Activated CD4-positive, alpha-beta T cell treated with anti-CD3 and anti-CD28 coated beads, Interleukin-2, amount 50 U/mL, for 24 hours (primary cell): Measurements from ENCODE around the gene CHCHD3.

ENCODE experiments used
- DNase-seq, 2 donors: peaks; one replicate each; pipeline ENCODE4 v3.0.0-alpha.2; 2020; ENCODE audit warnings: low read depth in 1 of 2, low spot score in 1 of 2

CHCHD3 gene

DNA sequence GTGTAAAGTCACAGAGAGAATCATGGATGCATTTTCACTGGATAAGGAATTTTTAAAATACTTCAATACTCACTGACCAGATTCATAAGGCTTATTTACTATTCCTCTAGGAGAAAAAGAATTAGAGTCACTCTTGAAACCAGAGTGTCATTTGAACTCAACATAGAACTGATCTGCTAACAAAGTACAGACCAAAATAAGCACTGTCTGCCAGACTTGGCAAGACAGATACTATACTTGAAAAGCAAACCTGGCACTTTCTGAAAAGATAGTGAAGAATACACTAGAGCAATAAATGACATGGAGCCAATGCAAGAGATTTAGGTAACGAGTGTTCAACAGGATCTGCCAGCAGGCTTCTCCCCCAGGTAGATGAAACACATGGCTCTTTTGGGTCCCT lies 215.3 kb downstream of the CHCHD3 start:
- no peak for DNase-seq

DNA sequence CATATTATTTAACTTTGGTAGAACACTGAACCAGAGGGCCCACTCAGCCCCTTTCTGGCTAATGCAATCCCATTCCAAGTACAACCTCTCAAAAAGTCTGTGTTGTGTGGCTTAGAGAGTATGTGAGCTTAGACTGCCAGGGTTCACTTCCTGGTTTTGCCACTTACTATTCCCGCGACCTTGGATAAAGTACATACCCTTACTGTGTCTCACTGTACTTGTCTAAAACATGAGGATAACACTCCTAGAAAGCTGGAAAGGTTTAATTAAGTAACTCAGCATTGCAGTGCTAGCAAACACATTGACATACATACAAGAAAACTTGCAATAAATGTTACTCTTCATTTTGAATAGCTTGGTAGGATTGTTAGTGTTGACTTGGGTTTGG lies 215.8 kb downstream of the CHCHD3 start:
- no peak for DNase-seq

DNA sequence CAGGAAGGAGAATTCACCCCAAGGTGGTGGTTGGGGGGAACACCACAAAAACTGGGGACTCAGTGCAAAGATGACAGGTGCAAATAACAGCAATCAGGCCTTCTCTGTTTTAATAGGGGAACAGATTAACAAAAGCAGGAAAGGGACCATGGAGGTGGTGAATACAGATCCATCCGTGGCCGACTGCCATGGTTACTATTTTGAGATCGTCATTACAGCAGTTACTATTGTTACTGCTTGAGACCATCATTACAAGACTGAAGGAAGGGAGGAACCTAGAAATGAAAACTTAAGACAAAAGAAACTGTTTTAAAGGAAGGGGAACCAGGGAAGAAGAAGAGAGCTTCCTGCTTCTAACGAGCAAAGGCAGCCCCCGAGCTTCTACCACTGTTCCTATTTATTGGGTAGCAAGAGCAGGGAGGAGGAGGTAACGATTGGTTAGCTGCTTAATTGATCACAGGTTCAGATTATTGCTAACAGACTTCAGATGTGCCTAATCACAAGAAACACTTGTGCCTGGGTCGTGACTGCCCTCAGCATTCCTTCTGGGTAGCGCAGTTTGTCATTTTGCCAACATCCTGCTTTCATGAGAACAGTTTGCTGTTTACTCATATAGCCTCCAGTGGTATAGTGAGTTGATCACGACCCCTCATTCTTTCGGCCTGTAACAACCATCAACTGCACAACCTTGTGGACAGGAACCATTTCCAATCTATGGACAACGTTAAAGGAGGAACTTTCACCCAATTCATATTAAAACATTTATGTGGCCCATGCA lies 216.3 kb downstream of the CHCHD3 start:
- DNase-seq, result no peak

DNA sequence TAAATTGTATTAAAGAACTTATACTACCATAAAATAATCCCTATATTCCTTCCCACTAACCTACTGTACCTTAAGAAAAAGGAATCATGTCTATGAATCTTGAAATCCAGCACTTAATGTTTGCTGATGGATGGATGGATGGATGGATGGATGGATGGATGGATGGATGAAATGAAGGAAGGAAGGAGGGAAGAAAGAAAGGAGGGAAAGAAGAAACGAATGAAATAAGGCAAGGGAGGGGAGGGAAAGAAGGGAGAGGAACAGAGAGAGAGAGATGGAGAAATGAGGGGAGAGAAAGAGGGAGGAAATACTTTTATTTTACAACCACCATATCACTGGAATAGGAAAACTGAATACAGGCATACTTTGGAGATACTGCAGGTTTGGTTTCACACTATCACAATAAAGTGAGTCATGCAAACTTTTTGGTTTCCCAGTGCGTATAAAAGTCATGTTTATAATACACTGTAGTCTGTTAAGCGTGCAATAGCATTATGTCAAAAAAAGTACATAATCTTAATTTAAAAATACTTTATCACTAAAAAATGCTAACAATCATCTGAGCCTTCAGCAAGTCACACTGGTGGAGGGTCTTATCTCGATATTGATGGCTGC lies 219.8 kb downstream of the CHCHD3 start:
- no peak for DNase-seq

GRCh38 chr7:132861424-132861823 lies 220.5 kb downstream of the CHCHD3 start:
- DNase-seq, result no peak

DNA sequence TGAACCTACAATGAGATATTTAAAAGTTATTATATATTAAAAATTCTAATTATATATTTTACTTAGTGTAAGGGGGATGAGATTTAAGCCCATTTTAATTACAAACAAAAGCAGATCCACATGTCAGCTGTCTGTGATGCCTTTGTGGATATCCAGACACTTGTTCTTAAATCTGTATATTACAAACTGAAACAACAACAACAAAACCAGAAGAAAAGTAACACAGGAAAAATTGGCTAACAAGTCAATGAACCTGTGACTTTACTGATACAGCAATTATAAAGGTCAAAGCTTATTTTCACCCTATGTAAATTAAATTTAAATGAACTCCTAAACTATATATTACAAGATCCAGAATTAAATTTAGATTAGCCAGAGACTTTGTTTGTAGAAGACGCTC lies 222.7 kb downstream of the CHCHD3 start:
- DNase-seq, result no peak

DNA sequence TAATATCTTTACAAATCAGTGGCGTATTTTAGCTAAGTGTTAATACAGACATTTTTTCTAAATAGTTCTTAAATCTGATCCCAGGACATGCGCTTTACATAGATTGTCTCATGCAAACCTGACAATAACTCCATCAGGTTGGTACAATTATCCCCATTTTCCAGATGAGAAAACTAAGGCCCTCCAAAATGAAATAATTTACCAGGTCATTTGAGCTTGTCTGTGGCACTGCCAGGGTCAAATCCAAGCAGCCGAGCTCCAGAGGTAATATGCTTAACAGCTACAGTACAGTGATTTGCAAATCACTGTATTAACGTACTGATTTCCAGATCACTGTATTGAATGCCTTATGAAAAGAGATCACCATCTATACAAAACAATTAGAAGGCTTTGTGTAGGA lies 223.1 kb downstream of the CHCHD3 start:
- DNase-seq, result no peak

DNA sequence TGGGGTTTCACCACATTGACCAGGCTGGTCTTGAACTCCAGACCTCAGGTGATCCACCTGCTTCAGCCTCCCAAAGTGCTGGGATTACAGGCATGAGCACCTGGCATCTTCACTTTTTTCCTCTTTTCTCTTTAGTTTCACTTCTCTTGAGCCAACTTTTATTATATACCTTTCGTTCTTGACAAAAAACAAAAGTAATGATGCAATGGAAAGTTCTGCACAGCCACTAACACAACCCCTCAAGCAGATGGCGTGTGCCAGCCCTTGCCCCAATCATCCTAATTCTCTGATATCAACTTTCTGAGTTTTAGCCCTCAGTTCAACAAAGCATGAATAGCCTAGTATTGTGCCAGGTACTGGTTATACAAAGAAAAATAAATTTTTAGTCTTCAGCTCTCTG lies 223.6 kb downstream of the CHCHD3 start:
- no peak for DNase-seq

GRCh38 chr7:132857703-132858102 lies 224.2 kb downstream of the CHCHD3 start:
- DNase-seq, result no peak

GRCh38 chr7:132857031-132857430 lies 224.9 kb downstream of the CHCHD3 start:
- no peak for DNase-seq

DNA sequence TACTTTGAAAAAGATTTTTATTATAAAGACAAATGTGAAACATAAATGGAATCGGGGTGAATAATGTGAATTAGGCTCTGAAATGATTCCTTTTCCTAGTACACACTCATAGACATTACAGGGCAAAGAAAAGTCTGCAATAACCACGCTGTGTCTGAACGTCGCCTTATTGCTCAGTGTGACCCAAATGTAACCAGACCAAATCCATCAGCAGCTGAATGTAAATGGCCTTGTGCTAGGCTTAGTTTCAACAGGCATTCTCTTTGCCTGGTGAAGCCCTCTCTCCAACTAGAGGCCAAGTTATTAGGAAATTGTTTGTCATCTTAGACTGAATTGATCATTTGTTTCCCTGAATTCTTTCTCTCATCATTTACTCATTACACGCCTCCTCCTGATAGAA lies 225.5 kb downstream of the CHCHD3 start:
- no peak for DNase-seq

GRCh38 chr7:132855901-132856300 lies 226.0 kb downstream of the CHCHD3 start:
- DNase-seq, result no peak

DNA sequence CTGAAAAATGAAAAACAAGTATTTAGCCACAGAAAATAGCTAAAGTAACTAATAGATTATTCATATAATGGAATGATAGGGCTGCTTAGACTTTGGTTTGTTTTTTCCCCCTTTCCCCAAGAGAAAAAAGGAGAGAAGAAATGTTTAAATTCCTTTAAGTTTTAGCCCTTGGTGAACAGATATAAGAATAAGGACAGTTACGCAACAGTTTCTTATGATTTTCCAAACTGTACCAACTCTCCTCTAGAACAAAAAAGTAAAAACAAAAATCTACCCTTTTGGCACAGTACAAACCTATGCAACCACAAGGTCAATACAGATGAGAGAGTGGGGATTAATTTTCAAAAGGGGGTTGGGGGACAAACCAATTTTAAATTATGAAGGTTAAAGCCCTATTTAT lies 227.7 kb downstream of the CHCHD3 start:
- DNase-seq, result no peak

DNA sequence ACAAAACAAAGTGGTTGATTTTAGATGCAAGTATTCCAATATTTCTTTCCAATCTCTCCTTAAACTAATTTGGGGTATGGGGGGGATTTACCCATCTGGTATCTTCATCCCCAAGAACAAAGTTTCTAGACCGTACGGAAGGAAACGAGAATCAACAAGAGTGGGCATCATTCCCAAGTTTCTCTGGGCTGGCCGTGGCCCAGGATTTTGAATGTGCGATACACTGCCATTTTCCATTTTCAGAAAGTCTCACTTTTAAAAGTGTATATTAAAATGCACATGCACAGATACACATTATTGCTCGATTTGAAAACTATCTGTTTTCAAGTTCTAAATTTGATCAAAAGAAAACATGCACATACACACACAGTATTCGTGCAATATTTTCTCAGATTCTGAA lies 234.5 kb downstream of the CHCHD3 start:
- DNase-seq, result no peak

- DNase-seq, result no peak
Observed at GRCh38 chr7:132846086-132846485, 235.8 kb downstream of the CHCHD3 start.

DNA sequence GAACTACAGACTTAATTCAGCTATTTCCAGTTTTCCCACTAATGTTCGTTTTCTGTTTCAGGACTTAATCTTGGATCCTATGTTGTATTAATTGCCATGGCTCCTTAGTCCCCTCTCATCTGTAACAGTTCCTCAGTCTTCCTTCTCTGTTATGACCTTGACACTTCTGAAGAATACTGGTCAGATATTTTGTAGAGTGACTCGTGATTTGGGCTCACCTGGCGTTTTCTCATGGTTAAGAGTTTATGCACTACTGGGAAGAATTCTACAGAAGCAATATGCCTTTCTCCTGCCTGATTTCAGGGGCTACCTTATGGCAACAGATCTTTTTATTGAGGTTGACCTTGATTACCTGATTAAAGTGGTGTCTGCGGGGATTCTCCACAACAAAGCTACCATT lies 239.4 kb downstream of the CHCHD3 start:
- no peak for DNase-seq

DNA sequence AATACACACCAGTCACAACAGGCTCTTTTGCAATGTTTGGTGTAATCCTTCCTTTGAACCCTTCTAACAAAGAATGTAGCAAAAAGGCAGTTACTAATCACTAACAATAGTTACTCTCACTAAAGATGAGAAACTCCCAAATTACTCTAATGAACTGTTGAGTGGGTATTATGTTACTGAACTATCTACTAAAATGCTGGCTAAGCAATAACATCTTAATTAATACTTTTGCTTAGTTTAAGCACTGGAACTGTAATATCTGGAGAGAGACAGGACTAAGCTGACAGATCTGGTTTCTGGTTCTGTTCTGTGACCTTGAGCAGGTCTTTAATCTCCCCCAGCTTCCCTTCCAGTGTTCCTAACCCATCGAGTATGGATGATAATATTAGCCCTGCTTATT lies 241.7 kb downstream of the CHCHD3 start:
- DNase-seq, result no peak

GRCh38 chr7:132838313-132838712 lies 243.6 kb downstream of the CHCHD3 start:
- no peak for DNase-seq

GRCh38 chr7:132837529-132837928 lies 244.4 kb downstream of the CHCHD3 start:
- no peak for DNase-seq

DNA sequence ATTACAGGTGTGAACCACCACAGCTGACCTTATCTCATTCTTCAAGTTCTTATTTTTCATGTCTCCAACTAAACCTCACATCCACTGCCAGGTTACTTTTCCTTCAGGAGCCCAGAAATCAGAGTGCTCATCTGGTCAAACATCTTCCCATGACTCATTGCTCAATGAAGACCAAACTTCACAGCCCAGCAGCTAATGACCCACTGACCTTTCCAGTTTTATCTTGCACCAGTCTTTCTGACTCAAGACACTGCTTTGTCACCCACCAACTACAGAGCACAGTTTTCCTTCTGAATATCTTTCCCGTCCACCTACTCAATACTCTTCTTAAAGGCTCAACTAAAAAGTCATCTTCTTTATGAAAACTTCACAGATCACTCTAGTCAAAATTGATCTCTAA lies 245.1 kb downstream of the CHCHD3 start:
- no peak for DNase-seq

- DNase-seq, result no peak
Observed at GRCh38 chr7:132830941-132831340, 250.9 kb downstream of the CHCHD3 start.

DNA sequence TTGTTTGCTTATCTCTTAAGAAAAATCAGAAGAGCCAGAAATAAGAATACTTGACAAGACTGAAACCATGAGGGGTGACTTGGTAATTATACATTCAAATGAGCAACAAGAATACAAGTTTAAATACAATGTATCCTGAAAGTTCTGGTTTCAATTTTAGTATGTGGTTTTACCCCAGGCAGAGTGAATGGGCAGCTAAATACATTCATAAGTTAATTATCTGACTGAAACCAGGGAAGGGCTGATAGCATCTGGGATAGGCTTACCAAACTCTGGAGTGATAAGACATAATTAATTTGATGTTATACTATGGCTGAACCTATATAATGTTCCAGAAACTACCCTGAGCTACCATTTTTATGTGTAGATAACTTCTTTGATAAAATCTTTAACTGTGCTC lies 253.4 kb downstream of the CHCHD3 start:
- DNase-seq, result no peak
